ENCODE measurements around the gene GTF2F1.
"Not testable (repeated sequence)": the region's sequence is repeated elsewhere in the genome, so short reads cannot be mapped to it uniquely, and the experiment has no call there.

The GTF2F1 gene

DNA sequence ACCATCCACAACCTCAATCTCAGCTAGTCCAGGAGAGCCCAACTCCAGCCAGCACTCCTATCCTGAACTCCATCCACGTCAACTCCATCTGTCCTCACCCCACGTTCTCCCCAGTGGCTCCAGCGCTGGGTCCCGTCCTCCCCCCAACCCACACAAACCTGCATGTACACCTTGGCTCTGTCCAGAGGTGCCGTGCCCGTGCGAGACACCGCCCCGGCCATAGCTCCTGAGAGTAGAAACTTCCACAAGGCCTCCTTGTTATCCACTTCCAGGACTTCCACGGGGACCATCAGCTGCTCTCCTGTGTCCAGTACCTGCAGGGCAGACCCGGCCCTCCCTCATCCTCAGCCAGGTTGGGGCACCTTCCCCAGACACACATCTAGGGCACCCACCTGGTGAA, 38.9 kb upstream of the GTF2F1 start:
- in situ Hi-C loops (cut with HindIII; ENCODE audit: low sequenced_read_pairs) = no loop called here

DNA sequence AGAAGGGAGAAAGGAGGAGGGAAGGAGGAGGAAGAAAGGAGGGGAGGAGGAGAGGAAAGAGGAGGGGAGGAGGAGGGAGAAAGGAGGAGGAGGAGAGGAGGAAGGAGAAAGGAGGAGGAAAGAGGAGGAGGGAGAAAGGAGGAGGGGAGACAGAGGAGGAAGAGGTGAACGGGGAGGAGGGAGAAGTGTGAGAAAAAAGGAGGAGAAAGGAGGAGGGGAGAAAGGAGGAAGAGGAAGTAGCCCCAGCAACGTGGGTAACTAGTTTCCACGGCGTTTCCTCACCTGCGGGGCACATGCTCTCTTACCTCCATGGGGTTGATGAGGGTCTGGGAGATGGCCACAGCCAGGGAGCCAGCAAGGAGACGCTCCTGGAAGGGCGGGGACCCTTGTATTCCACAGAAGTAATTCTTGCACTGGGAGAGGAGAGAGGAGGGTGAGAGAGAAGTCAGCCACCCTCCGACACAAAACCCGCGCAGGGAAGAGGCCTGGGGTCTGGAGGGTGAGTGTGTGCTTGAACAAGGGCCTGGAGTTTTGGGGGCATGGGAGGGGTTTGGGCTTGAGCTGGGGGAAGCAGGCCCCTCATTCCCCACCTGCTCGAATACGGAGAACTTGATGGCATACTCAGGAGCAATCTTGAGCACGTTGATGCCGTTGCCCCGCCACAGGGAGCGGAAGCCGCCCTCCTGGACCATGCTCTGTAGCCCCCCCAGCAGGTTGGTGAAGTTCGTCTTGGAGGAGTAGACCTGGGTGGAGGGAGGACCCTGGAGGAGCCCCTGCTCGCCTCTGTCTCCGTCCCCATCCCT, 36.7 kb upstream of the GTF2F1 start:
- TF ChIP-seq, protein P1, sequence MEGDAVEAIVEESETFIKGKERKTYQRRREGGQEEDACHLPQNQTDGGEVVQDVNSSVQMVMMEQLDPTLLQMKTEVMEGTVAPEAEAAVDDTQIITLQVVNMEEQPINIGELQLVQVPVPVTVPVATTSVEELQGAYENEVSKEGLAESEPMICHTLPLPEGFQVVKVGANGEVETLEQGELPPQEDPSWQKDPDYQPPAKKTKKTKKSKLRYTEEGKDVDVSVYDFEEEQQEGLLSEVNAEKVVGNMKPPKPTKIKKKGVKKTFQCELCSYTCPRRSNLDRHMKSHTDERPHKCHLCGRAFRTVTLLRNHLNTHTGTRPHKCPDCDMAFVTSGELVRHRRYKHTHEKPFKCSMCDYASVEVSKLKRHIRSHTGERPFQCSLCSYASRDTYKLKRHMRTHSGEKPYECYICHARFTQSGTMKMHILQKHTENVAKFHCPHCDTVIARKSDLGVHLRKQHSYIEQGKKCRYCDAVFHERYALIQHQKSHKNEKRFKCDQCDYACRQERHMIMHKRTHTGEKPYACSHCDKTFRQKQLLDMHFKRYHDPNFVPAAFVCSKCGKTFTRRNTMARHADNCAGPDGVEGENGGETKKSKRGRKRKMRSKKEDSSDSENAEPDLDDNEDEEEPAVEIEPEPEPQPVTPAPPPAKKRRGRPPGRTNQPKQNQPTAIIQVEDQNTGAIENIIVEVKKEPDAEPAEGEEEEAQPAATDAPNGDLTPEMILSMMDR (IDR thresholded peaks at IDR 0.05; ENCODE audit: low read depth, low read length) = no peak
- in situ Hi-C loops (cut with HindIII; ENCODE audit: low sequenced_read_pairs) = no loop called here
- DNase-seq (ENCODE audit: low read depth, low spot score) = no peak
- H3K4me3 ChIP-seq (ENCODE audit: low read depth, low read length) = no peak overlapping the region

More for the DNA sequence above, 38.9 kb upstream of the GTF2F1 start:
- H3K4me3 ChIP-seq (ENCODE audit: low read depth, low read length) = no peak overlapping the region
- no peak for DNase-seq (ENCODE audit: low read depth, low spot score)
- TF ChIP-seq, protein P1 (IDR thresholded peaks at IDR 0.05; ENCODE audit: low read depth, low read length) = no peak

DNA sequence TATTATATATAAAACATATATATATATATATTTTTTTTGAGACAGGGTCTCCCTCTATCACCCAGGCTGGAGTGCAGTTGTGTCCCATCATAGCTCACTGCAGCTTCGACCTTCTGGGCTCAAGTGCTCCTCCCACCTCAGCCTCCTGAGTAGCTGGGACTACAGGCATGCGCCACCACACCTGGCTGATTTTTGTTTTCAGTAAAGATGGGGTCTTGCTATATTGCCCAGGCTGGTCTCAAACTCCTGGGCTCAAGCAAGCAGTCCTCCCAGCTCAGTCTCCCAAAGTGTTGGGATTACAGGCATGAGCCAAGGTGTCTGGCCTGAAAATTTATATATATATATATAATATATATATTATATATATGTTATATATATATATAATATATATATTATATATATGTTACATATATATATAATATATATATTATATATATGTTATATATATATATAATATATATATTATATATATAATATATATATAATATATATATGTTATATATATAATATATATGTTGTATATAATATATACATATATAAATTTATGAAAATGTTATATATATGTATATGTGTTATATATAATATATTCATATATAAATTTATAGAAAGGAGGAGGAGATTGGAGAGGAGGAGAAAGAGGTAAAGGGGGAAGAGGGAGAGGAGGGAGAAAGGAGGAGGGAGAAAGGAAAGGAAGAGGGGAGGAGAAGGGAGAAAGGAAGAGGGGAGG, 35.9 kb upstream of the GTF2F1 start:
- DNase-seq (ENCODE audit: low read depth, low spot score); H3K4me3 ChIP-seq (ENCODE audit: low read depth, low read length); in situ Hi-C loops (cut with HindIII; ENCODE audit: low sequenced_read_pairs): not testable (repeated sequence)

DNA sequence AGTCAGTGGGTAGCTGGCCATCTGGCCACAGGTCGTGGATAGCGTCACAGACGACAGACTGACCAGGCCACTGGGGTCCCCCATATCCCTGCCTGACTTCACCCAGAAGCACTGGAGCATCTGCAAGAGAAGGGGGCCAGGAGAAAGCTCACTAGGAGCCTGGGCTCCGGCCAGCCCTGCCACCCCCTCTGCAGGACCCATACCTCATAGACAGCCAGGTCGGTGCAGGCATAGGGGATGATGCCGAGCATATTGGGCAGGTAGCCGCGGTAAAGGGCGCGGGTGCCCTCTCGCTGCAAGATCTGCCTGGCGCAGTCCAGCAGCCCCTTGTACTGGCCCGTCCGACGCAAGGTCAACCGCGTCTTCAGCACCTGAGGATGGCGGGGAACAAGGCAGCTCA, 34.2 kb upstream of the GTF2F1 start:
- DNase-seq (ENCODE audit: low read depth, low spot score) = no peak
- in situ Hi-C loops (cut with HindIII; ENCODE audit: low sequenced_read_pairs) = no loop called here
- no peak overlapping the region for H3K4me3 ChIP-seq (ENCODE audit: low read depth, low read length)
- TF ChIP-seq, protein P1 (IDR thresholded peaks at IDR 0.05; ENCODE audit: low read depth, low read length) = no peak

DNA sequence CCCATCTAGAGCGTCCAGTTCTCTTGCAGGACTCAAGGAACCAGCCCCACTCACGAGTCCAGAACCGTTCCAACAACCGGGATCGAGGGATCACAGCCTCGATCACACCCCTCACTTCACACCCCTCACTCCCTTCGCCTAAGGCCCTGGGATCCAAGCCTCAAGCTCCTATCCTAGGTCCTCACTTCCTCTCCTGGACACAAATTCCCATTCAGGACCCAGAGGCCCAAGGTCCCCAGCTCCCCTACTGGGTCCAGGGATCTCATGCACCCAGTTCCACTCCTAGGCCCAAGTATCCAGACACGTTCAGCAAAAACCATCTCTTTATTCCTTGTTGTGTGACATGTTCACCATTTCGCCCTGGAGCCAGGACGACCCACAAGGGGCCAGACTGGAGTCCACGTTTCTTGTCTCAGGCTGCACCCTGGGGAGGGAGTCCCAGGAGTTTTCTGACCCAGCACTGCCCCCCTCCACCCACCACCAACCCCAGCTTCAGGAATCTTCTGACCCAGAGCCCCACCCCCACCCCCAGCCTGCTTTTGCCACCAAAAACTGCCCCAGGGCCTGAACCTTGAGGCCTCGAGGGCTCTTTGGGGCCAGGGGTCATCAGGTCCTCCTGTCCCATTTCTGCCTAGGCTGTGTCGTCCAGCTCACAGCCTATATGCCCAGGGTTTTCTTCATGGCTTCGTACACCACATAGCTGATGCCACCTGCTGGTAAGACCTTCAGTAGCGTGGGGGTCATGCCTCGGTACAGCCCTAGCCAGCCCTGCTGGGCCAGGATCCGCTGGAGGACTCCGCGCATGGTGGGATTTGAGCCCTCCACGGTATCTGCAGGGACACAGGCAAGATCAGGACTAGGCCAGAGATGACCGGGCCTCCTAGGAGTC, 33.0 kb upstream of the GTF2F1 start:
- TF ChIP-seq, protein P1 (IDR thresholded peaks at IDR 0.05; ENCODE audit: low read depth, low read length) = no peak
- in situ Hi-C loops (cut with HindIII; ENCODE audit: low sequenced_read_pairs) = no loop called here
- H3K4me3 ChIP-seq (ENCODE audit: low read depth, low read length) = peak overlapping the region; percentile 6
- DNase-seq (ENCODE audit: low read depth, low spot score) = no peak

DNA sequence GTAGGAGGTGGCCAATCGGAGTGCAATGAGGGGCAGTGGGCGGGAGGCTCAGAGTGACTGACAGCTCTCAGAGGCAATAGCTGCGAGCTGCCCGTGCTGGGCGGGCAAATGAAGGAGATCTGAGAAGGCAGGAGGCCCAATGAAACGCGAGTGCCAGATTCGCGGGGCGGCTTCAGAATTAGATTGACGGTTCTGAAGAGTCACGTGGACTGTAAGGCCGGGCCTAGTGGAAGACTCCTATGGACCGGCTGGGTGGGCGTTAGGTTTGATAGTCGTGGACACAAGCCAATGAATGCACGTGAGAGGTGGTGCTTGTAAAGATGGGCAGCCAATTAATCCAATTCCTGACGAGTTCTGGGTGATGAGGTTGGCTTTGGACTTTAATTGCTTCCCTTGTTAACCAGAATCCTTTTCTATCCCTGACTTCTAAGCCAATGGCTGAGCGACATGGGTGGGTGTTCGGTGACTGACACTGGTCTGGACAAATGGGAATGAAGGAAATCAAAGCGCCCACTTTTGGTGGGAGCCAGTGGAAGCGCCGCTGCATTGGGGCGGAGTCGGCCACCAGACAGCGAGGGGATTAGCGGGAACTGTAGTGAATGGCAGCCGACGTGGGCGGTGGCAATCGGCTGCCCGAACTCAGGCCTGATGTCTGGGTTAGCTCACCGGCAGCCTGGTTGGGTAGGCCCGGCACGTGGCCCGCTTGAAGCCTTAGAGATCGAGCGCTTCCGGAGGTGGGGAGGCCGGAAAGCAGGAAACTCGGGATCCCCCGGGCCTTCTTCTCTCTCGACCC, 32.2 kb upstream of the GTF2F1 start:
- in situ Hi-C loops (cut with HindIII; ENCODE audit: low sequenced_read_pairs) = no loop called here
- DNase-seq (ENCODE audit: low read depth, low spot score) = peak; percentile 100
- peak overlapping the region; percentile 6 for H3K4me3 ChIP-seq (ENCODE audit: low read depth, low read length)
- TF ChIP-seq, protein P1 (IDR thresholded peaks at IDR 0.05; ENCODE audit: low read depth, low read length) = no peak
